Esophagus squamous epithelium (tissue), 4 donors: ENCODE measurements around the gene BMPR2.

Experiments used
- CTCF ChIP-seq, 6 experiments: fragments of 450-650 bp in 4 of 6; fragments of 200-600 bp in 2 of 6; sonication (generic) in 2 of 6; IDR thresholded peaks; one replicate each; pipeline ENCODE4 v1.5.1; 2016 to 2019; ENCODE audit warnings: antibody characterized with exemption in 6 of 6, mild to moderate bottlenecking in 4 of 6, moderate library complexity in 4 of 6
- POLR2A ChIP-seq, 4 donors: fragments of 450-650 bp; IDR thresholded peaks; one replicate each; pipeline ENCODE4 v1.6.1; 2017; ENCODE audit warnings: antibody characterized with exemption in 4 of 4, mild to moderate bottlenecking in 4 of 4, moderate library complexity in 3 of 4

- TF ChIP-seq CTCF (IDR thresholded peaks at IDR 0.05) (no peak), POLR2A (IDR thresholded peaks at IDR 0.05) (no peak)
Measured at GRCh38 chr2:202406445-202406978, 30.4 kb downstream of the BMPR2 start.
